IMR-90 (cell line): ENCODE data around the gene SPPL2A. TPM values are rescaled to one million over a fixed set of nuclear protein-coding genes. Genes with fewer than 3 reads are reported as not detected.

Source experiments
- ATAC-seq: fragments of 200-7000 bp; cut with Tn5 transposase; 2 replicates; pipeline ENCODE4 v1.9.1; 2020; ENCODE audit warnings: low read depth, mild to moderate bottlenecking, moderate library complexity
- BruUV-seq: library from RNA; stranded (reverse); fragments of 400-500 nt; replicated peaks from 2 replicates; lab custom pipeline; 2021; lab: Mats Ljungman, UMichigan
- CTCF ChIA-PET: fragments of 300-600 bp; formaldehyde crosslinking; extraction: SDS; loops from one replicate; lab custom pipeline; 2021; ENCODE audit warnings: antibody characterized with exemption; lab: Yijun Ruan, JAX
- POLR2A ChIA-PET: fragments of 300-600 bp; sonication (Branson Sonifier 250); formaldehyde crosslinking; loops from one replicate; lab custom pipeline; 2022; ENCODE audit warnings: antibody characterized with exemption; ENCODE audit not compliant: unreplicated experiment; lab: Charles Lee
- DNase-seq: peaks from one replicate; pipeline ENCODE4 v3.0.0; 2013
- H2AFZ ChIP-seq: replicated peaks from 2 replicates; pipeline ENCODE3; 2013; ENCODE audit warnings: low read length, mild to moderate bottlenecking; ENCODE audit not compliant: poor library complexity
- H2AK5ac ChIP-seq: 2 replicates; pipeline ENCODE4 v1.6.1; 2013; ENCODE audit warnings: low read depth, low read length, inconsistent platforms
- H2AK9ac ChIP-seq: replicated peaks from 2 replicates; pipeline ENCODE3; 2013; ENCODE audit warnings: mild to moderate bottlenecking, low read depth, low read length, moderate library complexity; ENCODE audit not compliant: poor library complexity
- H2BK120ac ChIP-seq: 2 replicates; pipeline ENCODE4 v1.6.1; 2013; ENCODE audit warnings: low read depth, low read length, inconsistent platforms
- H2BK15ac ChIP-seq: 3 replicates; pipeline ENCODE4 v1.6.1; 2013; ENCODE audit warnings: low read depth, low read length, inconsistent platforms
- H2BK20ac ChIP-seq: 2 replicates; pipeline ENCODE4 v1.6.1; 2013; ENCODE audit warnings: low read depth, mild to moderate bottlenecking, inconsistent platforms, low read length, moderate library complexity
- H2BK5ac ChIP-seq: 2 replicates; pipeline ENCODE4 v1.6.1; 2013; ENCODE audit warnings: mild to moderate bottlenecking, low read depth, low read length, inconsistent platforms; ENCODE audit not compliant: poor library complexity, severe bottlenecking
- H3K14ac ChIP-seq: replicated peaks from 2 replicates; pipeline ENCODE4 v1.6.1; 2013; ENCODE audit warnings: low read depth, low read length, inconsistent platforms
- H3K18ac ChIP-seq: 2 replicates; pipeline ENCODE4 v1.6.1; 2013; ENCODE audit warnings: low read depth, low read length, control low read depth
- H3K23ac ChIP-seq: 2 replicates; pipeline ENCODE4 v1.6.1; 2013; ENCODE audit warnings: low read depth, low read length, inconsistent platforms
- H3K27ac ChIP-seq: 2 replicates; pipeline ENCODE4 v1.5.1; 2013; ENCODE audit warnings: mild to moderate bottlenecking, control low read depth, low read length; ENCODE audit not compliant: insufficient read depth
- H3K27me3 ChIP-seq: 2 replicates; pipeline ENCODE4 v1.6.1; 2013; ENCODE audit warnings: low read length; ENCODE audit not compliant: control insufficient read depth, insufficient read depth
- H3K36me3 ChIP-seq: 2 replicates; pipeline ENCODE4 v1.6.1; 2013; ENCODE audit warnings: low read length, mixed read lengths; ENCODE audit not compliant: control insufficient read depth, insufficient read depth
- H3K4ac ChIP-seq: 2 replicates; pipeline ENCODE4 v1.6.1; 2013; ENCODE audit warnings: low read depth, low read length, inconsistent platforms
- H3K4me1 ChIP-seq: 2 replicates; pipeline ENCODE4 v1.6.1; 2013; ENCODE audit warnings: low read length, mixed read lengths; ENCODE audit not compliant: control insufficient read depth, insufficient read depth
- H3K4me2 ChIP-seq: 2 replicates; pipeline ENCODE4 v1.6.1; 2013; ENCODE audit warnings: low read depth, mild to moderate bottlenecking, control low read depth, low read length, moderate library complexity
- H3K4me3 ChIP-seq: 2 replicates; pipeline ENCODE4 v1.5.1; 2013; ENCODE audit warnings: low read depth, mild to moderate bottlenecking, control low read depth, low read length, moderate library complexity; ENCODE audit not compliant: insufficient read depth
- H3K56ac ChIP-seq: 2 replicates; pipeline ENCODE4 v1.6.1; 2013; ENCODE audit warnings: low read length, inconsistent platforms; ENCODE audit not compliant: insufficient read depth; ENCODE audit errors: extremely low read depth
- H3K79me1 ChIP-seq, 2 experiments: 2 replicates each; pipeline ENCODE4 v1.6.1; 2013; ENCODE audit warnings: low read length in 2 of 2, inconsistent platforms in 1 of 2, low read depth in 1 of 2
- H3K9ac ChIP-seq: 2 replicates; pipeline ENCODE4 v1.6.1; 2013; ENCODE audit warnings: low read depth, low read length, control low read depth
- H3K9me1 ChIP-seq: 2 replicates; pipeline ENCODE4 v1.6.1; 2013; ENCODE audit warnings: low read length, inconsistent platforms; ENCODE audit not compliant: insufficient read depth
- H3K9me3 ChIP-seq: 2 replicates; pipeline ENCODE4 v1.6.1; 2013; ENCODE audit warnings: low read length; ENCODE audit not compliant: control insufficient read depth, insufficient read depth
- H4K20me1 ChIP-seq: 2 replicates; pipeline ENCODE4 v1.6.1; 2013; ENCODE audit warnings: low read length, inconsistent platforms; ENCODE audit not compliant: insufficient read depth
- H4K5ac ChIP-seq: 2 replicates; pipeline ENCODE4 v1.6.1; 2013; ENCODE audit warnings: mild to moderate bottlenecking, low read depth, low read length, control low read depth
- H4K8ac ChIP-seq, 2 experiments: 2 replicates each; pipeline ENCODE4 v1.6.1; 2013; ENCODE audit warnings: low read depth in 2 of 2, low read length in 2 of 2, control low read depth in 1 of 2, inconsistent platforms in 1 of 2
- H4K91ac ChIP-seq: 2 replicates; pipeline ENCODE4 v1.6.1; 2013; ENCODE audit warnings: low read depth, low read length, inconsistent platforms; ENCODE audit not compliant: insufficient read depth
- MAZ ChIP-seq: IDR thresholded peaks from 2 replicates; pipeline ENCODE4 v1.6.1; 2012; ENCODE audit warnings: low read depth, mild to moderate bottlenecking, low read length, improper control_type of control experiment, moderate library complexity, borderline replicate concordance
- WGBS, 2 experiments: methylation state at CpG; one replicate each; pipeline versions ENCODE4 v1.1.5 to v1.1.7; 2013; ENCODE audit warnings: missing lambda C conversion rate in 2 of 2; ENCODE audit not compliant: insufficient read length in 1 of 2; ENCODE audit errors: extremely low coverage in 2 of 2; 5-methylcytosine and 5-hydroxymethylcytosine counted together
- dilution Hi-C: fragments of 300-500 bp; cut with HindIII; formaldehyde crosslinking; loops from one replicate; pipeline ENCODE4 v1.14.3; 2018; ENCODE audit warnings: low sequenced_read_pairs; ENCODE audit not compliant: unreplicated experiment
- in situ Hi-C: fragments of 300-500 bp; cut with MboI; formaldehyde crosslinking; loops from 3 replicates; pipeline ENCODE4 v1.14.3; 2019; ENCODE audit warnings: low sequenced_read_pairs, inconsistent platforms, mixed read lengths
- intact Hi-C: fragments of 100-400 bp; cut with micrococcal nuclease; formaldehyde crosslinking; loops from 2 replicates; pipeline ENCODE4 v1.10.0; 2022
- polyA plus RNA-seq, 3 experiments: library from polyadenylated mRNA; depleted of rRNA; stranded (reverse); fragments of >200 nt; gene quantifications; 2 replicates each; pipeline ENCODE4 v1.2.3, GENCODE V29; 2012; ENCODE audit warnings: low replicate concordance in 1 of 3
- total RNA-seq: library from RNA; depleted of rRNA; stranded (reverse); fragments of >200 nt; gene quantifications from 2 replicates; pipeline ENCODE4 v1.2.3, GENCODE V29; 2012

Gene SPPL2A
- total and polyA plus RNA-seq, 2 of the 4 experiments (the other 2 are of a cell fraction) = 29.2 to 53.8 TPM

- H3K27me3 ChIP-seq = no peaks in the 10 kb centered on the region
- peak overlapping the region; percentile 91 for H2BK120ac ChIP-seq
- H4K8ac ChIP-seq = peak overlapping the region; percentile 96 to 100
- H3K14ac ChIP-seq = peak overlapping the region; percentile 100
- in situ Hi-C loops = no loop called here
- H3K4ac ChIP-seq = peak overlapping the region; percentile 99; the same call in 1 of the 2 replicates
- peak overlapping the region; percentile 81 for H3K4me2 ChIP-seq
- peaks cover 20% of the 10 kb centered on the region for H4K20me1 ChIP-seq
- H3K56ac ChIP-seq = peak overlapping the region; percentile 98
- peak overlapping the region; percentile 97; the same call in 1 of the 2 replicates for H3K18ac ChIP-seq
- H3K79me1 ChIP-seq = peaks cover 4 to 45% of the 10 kb centered on the region in 2 experiments
- H3K9me3 ChIP-seq = no peaks in the 10 kb centered on the region
- intact Hi-C loops = loop anchor here (2.0 kb wide), 1 partner anchor 77 kb away; the partner anchor contains the start of gene SPPL2A
- 0 out of 2 replicates have a peak, but pooled peaks cover 2% of the 10 kb centered on the region for H3K36me3 ChIP-seq
- POLR2A ChIA-PET = no interaction called here
- TF ChIP-seq MAZ = no peak
- TSS peak; percentile 61 for BruUV-seq
- H3K9me1 ChIP-seq = no peaks in the 10 kb centered on the region; the same call in 1 of the 2 replicates
- DNase-seq = no peak
- H2BK15ac ChIP-seq = peak overlapping the region; percentile 83; the same call in 1 of the 3 replicates
- peak overlapping the region; percentile 94 for H4K5ac ChIP-seq
- H3K4me1 ChIP-seq = peaks cover 3% of the 10 kb centered on the region; the same call in 1 of the 2 replicates
- peak overlapping the region; percentile 96 for H3K4me3 ChIP-seq
- H2AFZ ChIP-seq = peak overlapping the region; percentile 97
- dilution Hi-C loops = no loop called here
- 77 to 100% methylated on average over 2 to 5 of the region's 10 CpGs for WGBS, 2 experiments
- no peak overlapping the region; the same call in none of the 2 replicates for H2BK20ac ChIP-seq
- peak overlapping the region; percentile 84 for H2AK9ac ChIP-seq
- peak overlapping the region; percentile 98 for H3K23ac ChIP-seq
- peak overlapping the region; percentile 93 for H3K9ac ChIP-seq
- H4K91ac ChIP-seq = peak overlapping the region; percentile 96
- peak overlapping the region; percentile 79; the same call in 1 of the 2 replicates for H2AK5ac ChIP-seq
- ATAC-seq = no peak
- H2BK5ac ChIP-seq = peak overlapping the region; percentile 87
- peak overlapping the region; percentile 93 for H3K27ac ChIP-seq
- CTCF ChIA-PET = no interaction called here
Observed at GRCh38 chr15:50687302-50687902, 78.1 kb downstream of the SPPL2A start.
